Karpas-422 (cell line): ENCODE data around the gene RAP1GAP2. TPM values are rescaled to one million over a fixed set of nuclear protein-coding genes. Genes with fewer than 3 reads are reported as not detected.

Source experiments
- DNase-seq: peaks from one replicate; pipeline ENCODE4 v3.0.0-alpha.2; 2015
- H2AFZ ChIP-seq: fragments of 200-600 bp; sonication (generic); 2 replicates; pipeline ENCODE4 v1.6.1; 2014; ENCODE audit warnings: antibody characterized with exemption, low read length, mixed read lengths
- H3K27ac ChIP-seq: fragments of 200-600 bp; sonication (generic); 2 replicates; pipeline ENCODE4 v1.5.1; 2014; ENCODE audit warnings: mild to moderate bottlenecking, low read length, moderate library complexity
- H3K27me3 ChIP-seq: fragments of 200-600 bp; sonication (generic); 2 replicates; pipeline ENCODE4 v1.6.1; 2014; ENCODE audit warnings: low read length, mixed read lengths
- H3K36me3 ChIP-seq: fragments of 200-600 bp; sonication (generic); 2 replicates; pipeline ENCODE4 v1.6.1; 2014; ENCODE audit warnings: low read length, mixed read lengths; ENCODE audit not compliant: insufficient read depth
- H3K4me1 ChIP-seq: fragments of 200-600 bp; sonication (generic); 2 replicates; pipeline ENCODE4 v1.6.1; 2014; ENCODE audit warnings: mild to moderate bottlenecking, low read length, mixed read lengths
- H3K4me2 ChIP-seq: fragments of 200-600 bp; sonication (generic); 2 replicates; pipeline ENCODE4 v1.6.1; 2014; ENCODE audit warnings: low read length, low read depth, mild to moderate bottlenecking; ENCODE audit not compliant: poor library complexity, severe bottlenecking
- H3K4me3 ChIP-seq: fragments of 200-600 bp; sonication (generic); 2 replicates; pipeline ENCODE4 v1.5.1; 2014; ENCODE audit warnings: mild to moderate bottlenecking, antibody characterized with exemption, low read length, mixed read lengths
- H3K79me2 ChIP-seq: fragments of 200-600 bp; sonication (generic); 2 replicates; pipeline ENCODE4 v1.6.1; 2014; ENCODE audit warnings: mild to moderate bottlenecking, low read length, mixed read lengths
- H3K9ac ChIP-seq: fragments of 200-600 bp; sonication (generic); 2 replicates; pipeline ENCODE4 v1.6.0; 2014; ENCODE audit warnings: low read length
- H3K9me2 ChIP-seq: fragments of 200-600 bp; sonication (generic), shearing (Covaris generic); replicated peaks from 2 replicates; pipeline ENCODE4 v1.6.0; 2014; ENCODE audit warnings: mild to moderate bottlenecking, low read length, moderate library complexity; ENCODE audit not compliant: insufficient read depth
- H3K9me3 ChIP-seq: fragments of 300-700, 200-600 bp; sonication (generic); 2 replicates; pipeline ENCODE4 v1.6.1; 2014; ENCODE audit warnings: low read length, mixed read lengths
- H4K20me1 ChIP-seq: fragments of 200-600 bp; sonication (generic); 2 replicates; pipeline ENCODE4 v1.6.1; 2014; ENCODE audit warnings: mild to moderate bottlenecking, antibody characterized with exemption, low read length, low read depth; ENCODE audit not compliant: insufficient read depth
- total RNA-seq: library from RNA; depleted of rRNA; stranded (reverse); fragments of >200 nt; shearing (Covaris generic); gene quantifications from 2 replicates; pipeline ENCODE4 v1.2.3, GENCODE V29; 2014; ENCODE audit warnings: low replicate concordance

RAP1GAP2 gene
- total RNA-seq, 1 experiment from 2014 or later = 6.0 TPM

GRCh38 chr17:2978116-2978515 lies 181.9 kb downstream of the RAP1GAP2 start:
- H4K20me1 ChIP-seq = no peaks in the 10 kb centered on the region
- DNase-seq = no peak
- H3K9ac ChIP-seq = no peak overlapping the region
- H3K27me3 ChIP-seq = no peaks in the 10 kb centered on the region
- H3K36me3 ChIP-seq = no peaks in the 10 kb centered on the region
- H3K4me2 ChIP-seq = no peak overlapping the region
- no peak overlapping the region for H3K4me3 ChIP-seq
- no peaks in the 10 kb centered on the region for H3K79me2 ChIP-seq
- no peaks in the 10 kb centered on the region for H3K9me2 ChIP-seq
- H3K9me3 ChIP-seq = no peaks in the 10 kb centered on the region
- peaks cover 13% of the 10 kb centered on the region for H3K4me1 ChIP-seq
- H2AFZ ChIP-seq = no peak overlapping the region
- H3K27ac ChIP-seq = no peak overlapping the region

- Histone ChIP-seq H3K9me2 (no peaks in the 10 kb centered on the region), H3K36me3 (no peaks in the 10 kb centered on the region), H3K27ac (no peak overlapping the region), H3K9ac (no peak overlapping the region), H3K27me3 (no peaks in the 10 kb centered on the region), H3K4me3 (no peak overlapping the region), H3K4me1 (peaks cover 13% of the 10 kb centered on the region), H2AFZ (no peak overlapping the region), H3K9me3 (no peaks in the 10 kb centered on the region), H3K4me2 (no peak overlapping the region), H4K20me1 (no peaks in the 10 kb centered on the region), H3K79me2 (no peaks in the 10 kb centered on the region)
- no peak for DNase-seq
Measured at GRCh38 chr17:2978991-2979390, 182.8 kb downstream of the RAP1GAP2 start.

- no peak for DNase-seq
- Histone ChIP-seq H3K36me3 (no peaks in the 10 kb centered on the region), H3K9me2 (no peaks in the 10 kb centered on the region)
Measured at GRCh38 chr17:2980211-2980903, 184.1 kb downstream of the RAP1GAP2 start.

GRCh38 chr17:2980904-2981246 lies 184.6 kb downstream of the RAP1GAP2 start:
- no peak overlapping the region for H2AFZ ChIP-seq
- H4K20me1 ChIP-seq = no peaks in the 10 kb centered on the region
- no peak overlapping the region for H3K4me2 ChIP-seq
- DNase-seq = no peak
- no peaks in the 10 kb centered on the region for H3K36me3 ChIP-seq
- H3K9me3 ChIP-seq = no peaks in the 10 kb centered on the region
- no peak overlapping the region for H3K9ac ChIP-seq
- no peaks in the 10 kb centered on the region for H3K79me2 ChIP-seq
- H3K4me3 ChIP-seq = no peak overlapping the region
- H3K4me1 ChIP-seq = peaks cover 23% of the 10 kb centered on the region
- no peaks in the 10 kb centered on the region for H3K9me2 ChIP-seq
- H3K27ac ChIP-seq = no peak overlapping the region
- H3K27me3 ChIP-seq = no peaks in the 10 kb centered on the region

More at GRCh38 chr17:2980211-2980903, 184.1 kb downstream of the RAP1GAP2 start:
- Histone ChIP-seq H3K9ac (no peak overlapping the region), H3K27ac (no peak overlapping the region), H3K79me2 (no peaks in the 10 kb centered on the region), H3K4me1 (peaks cover 23% of the 10 kb centered on the region), H3K27me3 (no peaks in the 10 kb centered on the region), H3K4me3 (no peak overlapping the region), H2AFZ (no peak overlapping the region), H3K4me2 (no peak overlapping the region), H3K9me3 (no peaks in the 10 kb centered on the region), H4K20me1 (no peaks in the 10 kb centered on the region)

- H3K79me2 ChIP-seq = no peaks in the 10 kb centered on the region
- H3K9me2 ChIP-seq = no peaks in the 10 kb centered on the region
- H3K36me3 ChIP-seq = no peaks in the 10 kb centered on the region
- peaks cover 23% of the 10 kb centered on the region for H3K4me1 ChIP-seq
- H4K20me1 ChIP-seq = no peaks in the 10 kb centered on the region
- DNase-seq = no peak
- H3K27ac ChIP-seq = no peak overlapping the region
- no peak overlapping the region for H3K4me2 ChIP-seq
- no peaks in the 10 kb centered on the region for H3K27me3 ChIP-seq
- H3K9ac ChIP-seq = no peak overlapping the region
- H3K4me3 ChIP-seq = no peak overlapping the region
- H2AFZ ChIP-seq = no peak overlapping the region
- H3K9me3 ChIP-seq = no peaks in the 10 kb centered on the region
Measured at GRCh38 chr17:2981325-2981724, 185.1 kb downstream of the RAP1GAP2 start.

GRCh38 chr17:2982854-2983253 lies 186.6 kb downstream of the RAP1GAP2 start:
- H3K27ac ChIP-seq = no peak overlapping the region
- no peaks in the 10 kb centered on the region for H4K20me1 ChIP-seq
- no peak overlapping the region for H3K4me2 ChIP-seq
- no peaks in the 10 kb centered on the region for H3K36me3 ChIP-seq
- no peaks in the 10 kb centered on the region for H3K79me2 ChIP-seq
- H2AFZ ChIP-seq = no peak overlapping the region
- no peak overlapping the region for H3K9ac ChIP-seq
- H3K4me1 ChIP-seq = peaks cover 29% of the 10 kb centered on the region
- H3K9me3 ChIP-seq = no peaks in the 10 kb centered on the region
- no peak for DNase-seq
- H3K27me3 ChIP-seq = no peaks in the 10 kb centered on the region
- no peak overlapping the region for H3K4me3 ChIP-seq
- H3K9me2 ChIP-seq = no peaks in the 10 kb centered on the region

- no peaks in the 10 kb centered on the region for H3K9me2 ChIP-seq
- H3K4me3 ChIP-seq = no peak overlapping the region
- no peak for DNase-seq
- no peak overlapping the region for H2AFZ ChIP-seq
- no peaks in the 10 kb centered on the region for H3K27me3 ChIP-seq
- H3K4me1 ChIP-seq = peaks cover 29% of the 10 kb centered on the region
- no peak overlapping the region for H3K4me2 ChIP-seq
- H3K36me3 ChIP-seq = no peaks in the 10 kb centered on the region
- no peaks in the 10 kb centered on the region for H3K79me2 ChIP-seq
- no peaks in the 10 kb centered on the region for H4K20me1 ChIP-seq
- H3K9me3 ChIP-seq = no peaks in the 10 kb centered on the region
- H3K27ac ChIP-seq = no peak overlapping the region
- no peak overlapping the region for H3K9ac ChIP-seq
Measured at GRCh38 chr17:2983255-2983654, 187.0 kb downstream of the RAP1GAP2 start.

- no peak for DNase-seq
Measured at GRCh38 chr17:2985318-2985717, 189.1 kb downstream of the RAP1GAP2 start.

More at GRCh38 chr17:2985318-2985717, 189.1 kb downstream of the RAP1GAP2 start:
- Histone ChIP-seq H3K9me2 (no peaks in the 10 kb centered on the region), H3K9me3 (no peaks in the 10 kb centered on the region), H2AFZ (0 out of 2 replicates have a peak overlapping the region, but pooled peaks have one; percentile 46), H3K9ac (no peak overlapping the region; the same call in 1 of the 2 replicates), H3K36me3 (no peaks in the 10 kb centered on the region), H3K4me1 (peaks cover 43% of the 10 kb centered on the region), H3K79me2 (no peaks in the 10 kb centered on the region), H3K27me3 (no peaks in the 10 kb centered on the region), H3K4me2 (peak overlapping the region; percentile 26), H3K27ac (no peak overlapping the region), H3K4me3 (no peak overlapping the region), H4K20me1 (no peaks in the 10 kb centered on the region)
